Posterior cingulate gyrus (tissue), 11 donors: ENCODE measurements around the gene ADAMTS3.
"Not testable (repeated sequence)": the region's sequence is repeated elsewhere in the genome, so short reads cannot be mapped to it uniquely, and the experiment has no call there.

Source experiments
- DNase-seq, 10 donors: peaks; one replicate each; pipeline versions ENCODE4 v3.0.0 to v3.0.0-alpha.2; 2020 to 2021; ENCODE audit warnings: mixed read lengths in 3 of 10
- intact Hi-C: fragments of 100-400 bp; cut with DNase I; formaldehyde crosslinking; loops from one replicate; pipeline ENCODE4 v1.15.1; 2023

Gene ADAMTS3

GRCh38 chr4:72553540-72554337, 15.3 kb downstream of the ADAMTS3 start:
- intact Hi-C loops = no loop called here
- DNase-seq = no peak

GRCh38 chr4:72552447-72552846, 16.6 kb downstream of the ADAMTS3 start:
- DNase-seq = no peak
- intact Hi-C loops = no loop called here

- DNase-seq = no peak
- intact Hi-C loops = no loop called here
Observed at GRCh38 chr4:72546456-72546855, 22.6 kb downstream of the ADAMTS3 start.

GRCh38 chr4:72540694-72541093, 28.3 kb downstream of the ADAMTS3 start:
- intact Hi-C loops, DNase-seq: not testable (repeated sequence)

- intact Hi-C loops = no loop called here
- no peak for DNase-seq
Observed at GRCh38 chr4:72538006-72538405, 31.0 kb downstream of the ADAMTS3 start.

GRCh38 chr4:72536443-72536842, 32.6 kb downstream of the ADAMTS3 start:
- intact Hi-C loops = no loop called here
- DNase-seq = no peak

- intact Hi-C loops = no loop called here
Observed at GRCh38 chr4:72531768-72532290, 37.2 kb downstream of the ADAMTS3 start.

GRCh38 chr4:72531322-72531721, 37.7 kb downstream of the ADAMTS3 start:
- no peak for DNase-seq
- intact Hi-C loops = no loop called here

More at GRCh38 chr4:72531768-72532290, 37.2 kb downstream of the ADAMTS3 start:
- DNase-seq = no peak

- intact Hi-C loops = no loop called here
Observed at GRCh38 chr4:72529148-72529822, 39.7 kb downstream of the ADAMTS3 start.

GRCh38 chr4:72527038-72527646, 41.9 kb downstream of the ADAMTS3 start:
- intact Hi-C loops = no loop called here
- DNase-seq = no peak

More at GRCh38 chr4:72529148-72529822, 39.7 kb downstream of the ADAMTS3 start:
- DNase-seq = no peak

GRCh38 chr4:72525938-72526337, 43.1 kb downstream of the ADAMTS3 start:
- intact Hi-C loops = no loop called here
- DNase-seq = peak in 4 of 10 donors; percentile 13 to 54 (median 22)

GRCh38 chr4:72522440-72522839, 46.6 kb downstream of the ADAMTS3 start:
- intact Hi-C loops = no loop called here
- DNase-seq = no peak

GRCh38 chr4:72513227-72513626, 55.8 kb downstream of the ADAMTS3 start:
- no peak for DNase-seq
- intact Hi-C loops = no loop called here

GRCh38 chr4:72507860-72508419, 61.1 kb downstream of the ADAMTS3 start:
- DNase-seq = no peak
- intact Hi-C loops = loop anchor here (5.0 kb wide), 1 partner anchor 514 kb away; no protein-coding TSS in a partner anchor

GRCh38 chr4:72507167-72507566, 61.9 kb downstream of the ADAMTS3 start:
- DNase-seq = no peak
- intact Hi-C loops = loop anchor here (5.0 kb wide), 1 partner anchor 515 kb away; no protein-coding TSS in a partner anchor

- peak in 1 of 10 donors; percentile 77 for DNase-seq
- intact Hi-C loops = loop anchor here (5.0 kb wide), 1 partner anchor 517 kb away; no protein-coding TSS in a partner anchor
Observed at GRCh38 chr4:72505314-72505744, 63.7 kb downstream of the ADAMTS3 start.

- no peak for DNase-seq
- intact Hi-C loops = no loop called here
Observed at GRCh38 chr4:72500214-72500613, 68.8 kb downstream of the ADAMTS3 start.

- no peak for DNase-seq
- intact Hi-C loops = no loop called here
Observed at GRCh38 chr4:72496119-72496518, 72.9 kb downstream of the ADAMTS3 start.

GRCh38 chr4:72494156-72494555, 74.9 kb downstream of the ADAMTS3 start:
- no peak for DNase-seq
- intact Hi-C loops = no loop called here

- intact Hi-C loops = no loop called here
- no peak for DNase-seq
Observed at GRCh38 chr4:72489267-72489666, 79.8 kb downstream of the ADAMTS3 start.

GRCh38 chr4:72486991-72487390, 82.0 kb downstream of the ADAMTS3 start:
- intact Hi-C loops = no loop called here
- DNase-seq = no peak
